Thoracic aorta (tissue), 2 donors: ENCODE results near the gene HOGA1. TPM values are rescaled to one million over a fixed set of nuclear protein-coding genes. Genes with fewer than 3 reads are reported as not detected.
"Not testable (repeated sequence)": the region's sequence is repeated elsewhere in the genome, so short reads cannot be mapped to it uniquely, and the experiment has no call there.

ENCODE experiments used
- ATAC-seq: fragments of 150-250 bp; one replicate; pipeline ENCODE4 v1.8.0; 2017; ENCODE audit warnings: low read depth; ENCODE audit not compliant: insufficient number of reproducible peaks, low FRiP score
- DNase-seq: peaks from one replicate; pipeline ENCODE4 v3.0.0-alpha.2; 2020; ENCODE audit warnings: low spot score
- H3K27ac ChIP-seq, 2 donors: fragments of 200-600 bp; sonication (generic); 1 replicate in 1 of 2; 2 replicates in 1 of 2; pipeline ENCODE4 v1.5.1; 2016; ENCODE audit warnings: mild to moderate bottlenecking in 2 of 2, moderate library complexity in 2 of 2
- H3K27me3 ChIP-seq: fragments of 200-600 bp; sonication (generic); replicated peaks from 2 replicates; pipeline ENCODE4 v1.6.0; 2016; ENCODE audit warnings: mild to moderate bottlenecking; ENCODE audit not compliant: insufficient read depth
- H3K36me3 ChIP-seq: fragments of 200-600 bp; sonication (generic); one replicate; pipeline ENCODE4 v1.5.1; 2016
- H3K4me1 ChIP-seq, 2 donors: fragments of 200-600 bp; sonication (generic); 1 replicate in 1 of 2; 2 replicates in 1 of 2; pipeline versions ENCODE4 v1.5.1 to v1.6.0; 2016; ENCODE audit warnings: low read depth in 2 of 2, mild to moderate bottlenecking in 1 of 2; ENCODE audit not compliant: control insufficient read depth in 1 of 2
- H3K4me3 ChIP-seq: fragments of 200-600 bp; sonication (generic); 2 replicates; pipeline ENCODE4 v1.5.1; 2016; ENCODE audit warnings: mild to moderate bottlenecking
- H3K9me3 ChIP-seq: fragments of 200-600 bp; sonication (generic); 2 replicates; pipeline ENCODE4 v1.5.1; 2016
- CTCF ChIP-seq: fragments of 200-600 bp; sonication (generic); IDR thresholded peaks from one replicate; pipeline ENCODE4 v1.5.1; 2019; ENCODE audit warnings: antibody characterized with exemption
- total RNA-seq, 2 donors: library from RNA; depleted of rRNA; stranded (reverse); fragments of >200 nt; gene quantifications; one replicate each; pipeline versions ENCODE4 v1.1.0 to v1.2.3, GENCODE V29; 2016

The HOGA1 gene
- total RNA-seq, 2 donors from 2014 or later = 7.0 to 12.3 TPM

- TF ChIP-seq CTCF = no peak
- Histone ChIP-seq H3K4me1 (peaks cover 12 to 24% of the 10 kb centered on the region in 2 donors), H3K9me3 (no peaks in the 10 kb centered on the region), H3K27me3 (no peaks in the 10 kb centered on the region), H3K4me3 (no peak overlapping the region), H3K36me3 (no peaks in the 10 kb centered on the region), H3K27ac (peak overlapping the region; percentile 19 to 38)
- DNase-seq (no peak), ATAC-seq (no peak)
Observed at GRCh38 chr10:97550336-97551149, 33.6 kb upstream of the HOGA1 start.

DNA sequence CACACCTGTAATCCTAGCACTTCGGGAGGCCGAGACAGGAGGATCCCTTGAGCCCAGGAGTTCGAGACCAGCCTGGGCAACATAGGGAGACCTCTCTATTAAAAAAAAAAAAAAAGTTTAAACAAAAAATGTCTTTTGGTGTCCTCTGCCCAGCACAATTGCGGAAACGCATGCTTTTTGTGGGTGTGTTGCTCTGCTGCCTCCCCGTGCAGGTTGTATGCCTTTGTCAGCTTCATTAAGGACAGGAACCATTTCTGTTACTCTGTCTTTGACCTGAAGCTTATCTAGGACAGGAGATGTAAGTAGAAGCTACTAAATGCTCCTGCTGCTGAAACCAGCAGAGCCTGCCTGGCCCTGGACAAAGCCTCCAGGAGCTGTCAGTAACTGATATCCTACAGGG is 32.9 kb upstream of the HOGA1 start:
- no peaks in the 10 kb centered on the region for H3K27me3 ChIP-seq
- H3K4me3 ChIP-seq = no peak overlapping the region
- peaks cover 12 to 24% of the 10 kb centered on the region in 2 donors for H3K4me1 ChIP-seq
- no peak for TF ChIP-seq CTCF
- DNase-seq (no peak), ATAC-seq (no peak)
- no peak overlapping the region for H3K27ac ChIP-seq
- no peaks in the 10 kb centered on the region for H3K36me3 ChIP-seq
- H3K9me3 ChIP-seq = no peaks in the 10 kb centered on the region

GRCh38 chr10:97553575-97554031 is 30.6 kb upstream of the HOGA1 start:
- peak; percentile 85 for TF ChIP-seq CTCF
- Histone ChIP-seq H3K27me3 (no peaks in the 10 kb centered on the region), H3K27ac (no peak overlapping the region), H3K4me1 (peaks cover 4 to 14% of the 10 kb centered on the region in 2 donors), H3K9me3 (no peaks in the 10 kb centered on the region), H3K36me3 (no peaks in the 10 kb centered on the region), H3K4me3 (no peak overlapping the region)
- peak; percentile 19 for DNase-seq
- peak; percentile 69 for ATAC-seq

DNA sequence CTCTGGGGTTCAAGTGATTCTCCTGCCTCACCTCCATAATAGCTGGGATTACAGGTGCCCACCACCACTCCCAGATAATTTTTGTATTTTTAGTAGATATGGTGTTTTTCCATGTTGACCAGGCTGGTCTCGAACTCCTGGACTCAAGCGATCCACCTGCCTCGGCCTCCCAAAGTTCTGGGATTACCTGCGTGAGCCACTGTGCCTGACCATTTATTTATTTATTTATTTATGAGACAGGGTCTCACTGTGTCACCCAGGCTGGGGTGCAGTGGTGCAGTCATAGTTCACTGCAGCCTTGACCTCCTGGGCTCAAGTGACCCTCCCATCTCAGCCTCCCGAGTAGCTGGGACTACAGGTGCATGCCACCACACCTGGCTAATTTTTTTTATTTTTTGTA is 29.9 kb upstream of the HOGA1 start:
- not testable (repeated sequence) for H3K27me3 ChIP-seq

DNA sequence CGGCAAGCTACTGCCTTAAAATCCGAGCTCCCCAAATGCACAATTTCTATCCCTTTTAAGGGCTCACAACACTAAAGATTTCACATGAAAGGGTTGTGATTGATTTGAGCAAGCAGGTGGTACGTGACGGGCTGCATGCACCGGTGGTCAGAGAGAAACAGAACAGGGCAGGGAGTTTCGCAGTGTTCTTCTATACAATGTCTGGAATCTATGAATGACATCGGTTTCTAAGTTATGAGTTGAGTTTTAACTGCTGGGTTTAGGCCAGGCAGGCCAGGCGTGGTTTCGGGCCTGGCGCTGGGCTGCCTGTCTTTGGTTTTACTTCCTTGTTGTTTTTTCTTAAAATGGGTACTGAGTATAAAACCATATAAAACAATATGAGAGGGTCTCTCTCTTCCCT is 28.6 kb upstream of the HOGA1 start:
- not testable (repeated sequence) for H3K4me1 ChIP-seq, H3K36me3 ChIP-seq, ATAC-seq, H3K27me3 ChIP-seq, H3K27ac ChIP-seq, DNase-seq, H3K9me3 ChIP-seq, H3K4me3 ChIP-seq

More for the DNA sequence above, 29.9 kb upstream of the HOGA1 start:
- not testable (repeated sequence) for H3K4me1 ChIP-seq, H3K36me3 ChIP-seq, H3K9me3 ChIP-seq, ATAC-seq, H3K4me3 ChIP-seq, H3K27ac ChIP-seq, DNase-seq

- not testable (repeated sequence) for H3K36me3 ChIP-seq, ATAC-seq, H3K27me3 ChIP-seq, H3K4me1 ChIP-seq, H3K27ac ChIP-seq, H3K9me3 ChIP-seq, DNase-seq
- H3K4me3 ChIP-seq = peak overlapping the region; percentile 29
Observed at GRCh38 chr10:97560731-97561381, 23.3 kb upstream of the HOGA1 start.

DNA sequence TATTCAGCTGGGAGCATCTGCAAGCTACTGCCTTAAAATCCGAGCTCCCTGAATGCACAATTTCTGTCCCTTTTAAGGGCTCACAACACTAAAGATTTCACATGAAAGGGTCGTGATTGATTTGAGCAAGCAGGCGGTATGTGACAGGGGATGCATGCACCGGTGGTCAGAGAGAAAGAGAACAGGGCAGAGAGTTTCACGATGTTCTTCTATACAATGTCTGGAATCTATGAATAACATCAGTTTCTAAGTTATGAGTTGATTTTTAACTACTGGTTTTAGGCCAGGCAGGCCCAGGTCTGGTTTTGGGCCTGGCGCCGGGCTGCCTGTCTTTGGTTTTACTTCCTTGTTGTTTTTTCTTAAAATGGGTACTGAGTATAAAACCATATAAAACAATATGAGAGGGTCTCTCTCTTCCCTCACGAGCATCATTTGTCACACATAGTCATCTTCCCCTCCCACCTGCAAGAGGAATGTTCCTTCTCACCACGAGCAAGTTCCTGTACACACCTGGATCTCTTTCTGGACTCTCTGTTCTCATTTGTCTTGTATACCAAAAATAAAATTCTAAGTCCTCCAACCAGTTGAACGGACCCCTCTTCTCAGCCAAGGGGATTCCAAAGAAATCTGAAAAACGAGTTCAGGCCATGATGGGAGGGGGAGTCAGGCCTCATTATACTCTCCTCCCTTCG is 22.7 kb upstream of the HOGA1 start:
- H3K4me3 ChIP-seq, DNase-seq, H3K9me3 ChIP-seq, H3K27me3 ChIP-seq, ATAC-seq, H3K27ac ChIP-seq, H3K4me1 ChIP-seq, H3K36me3 ChIP-seq: not testable (repeated sequence)

DNA sequence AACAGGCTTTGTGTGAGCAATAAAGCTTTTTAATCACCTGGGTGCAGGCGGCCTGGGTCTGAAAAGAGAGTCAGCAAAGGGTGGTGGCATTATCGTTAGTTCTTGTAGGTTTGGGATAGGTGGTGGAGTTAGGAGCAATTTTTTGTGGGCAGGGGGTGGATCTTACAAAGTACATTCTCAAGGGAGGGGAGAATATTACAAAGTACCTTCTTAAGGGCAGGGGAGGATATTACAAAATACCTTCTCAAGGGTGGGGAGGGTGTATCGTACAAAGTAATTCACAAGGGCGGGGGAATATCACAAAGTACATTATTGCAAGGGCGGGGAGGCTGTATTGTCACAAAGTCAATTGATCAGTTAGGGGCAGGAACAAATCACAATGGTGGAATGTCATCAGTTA is 21.9 kb upstream of the HOGA1 start:
- not testable (repeated sequence) for H3K36me3 ChIP-seq, H3K4me1 ChIP-seq, H3K9me3 ChIP-seq, H3K27ac ChIP-seq, H3K4me3 ChIP-seq, ATAC-seq, H3K27me3 ChIP-seq, DNase-seq
